ENCODE data around the gene SLC26A6. TPM values are rescaled to one million over a fixed set of nuclear protein-coding genes. Genes with fewer than 3 reads are reported as not detected.

SLC26A6 gene
- total RNA-seq, 1 donor from 2014 or later: 12.5 TPM

GRCh38 chr3:48661501-48662144, 26.4 kb upstream of the SLC26A6 start:
- DNase-seq (ENCODE audit: low read depth in 2 of 2): peak in 1 of 2 donors; percentile 49

- DNase-seq (ENCODE audit: low read depth in 2 of 2): no peak
Measured at GRCh38 chr3:48660800-48661400, 25.6 kb upstream of the SLC26A6 start.

GRCh38 chr3:48656841-48657281, 21.6 kb upstream of the SLC26A6 start:
- DNase-seq (ENCODE audit: low read depth in 2 of 2): no peak

DNA sequence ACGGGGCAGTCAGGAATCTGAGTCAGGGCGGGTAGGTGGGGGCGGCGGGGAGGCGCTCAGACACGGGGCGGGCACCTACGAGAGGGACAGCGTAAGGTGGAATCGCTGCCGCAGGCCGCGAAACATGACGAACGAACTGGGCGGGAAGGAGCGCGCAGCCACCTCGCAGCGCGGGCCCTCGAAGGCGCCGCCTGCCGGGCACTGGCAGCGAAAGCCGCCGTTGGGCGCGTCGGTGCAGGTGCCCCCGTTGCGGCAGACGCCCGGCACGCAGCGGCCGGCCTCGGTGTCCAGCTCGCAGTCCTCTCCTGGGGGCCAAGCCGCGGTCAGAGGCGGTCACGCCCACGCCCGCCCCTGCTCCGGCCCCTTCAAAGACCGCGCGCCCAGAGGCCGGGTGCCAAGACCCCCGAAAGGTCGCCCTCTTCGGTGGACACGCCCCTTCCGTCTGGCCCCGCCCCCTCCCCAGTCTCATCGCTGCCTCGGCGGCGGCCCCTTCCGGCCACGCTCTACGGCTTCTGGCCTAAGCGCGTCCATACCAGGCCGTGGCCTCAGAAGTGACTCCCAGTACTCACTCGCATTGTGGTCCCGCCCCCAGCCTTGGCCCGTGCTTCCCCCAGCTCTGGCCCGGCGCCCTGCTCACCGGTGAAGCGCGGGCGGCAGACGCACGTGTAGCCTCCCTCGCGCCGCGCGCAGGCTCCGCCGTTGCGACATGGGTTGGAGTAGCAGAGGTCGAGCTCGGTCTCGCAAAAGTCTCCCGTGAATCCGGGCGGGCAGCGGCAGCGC, 21.0 kb upstream of the SLC26A6 start:
- DNase-seq (ENCODE audit: low read depth in 2 of 2): peak; percentile 40 to 80

DNA sequence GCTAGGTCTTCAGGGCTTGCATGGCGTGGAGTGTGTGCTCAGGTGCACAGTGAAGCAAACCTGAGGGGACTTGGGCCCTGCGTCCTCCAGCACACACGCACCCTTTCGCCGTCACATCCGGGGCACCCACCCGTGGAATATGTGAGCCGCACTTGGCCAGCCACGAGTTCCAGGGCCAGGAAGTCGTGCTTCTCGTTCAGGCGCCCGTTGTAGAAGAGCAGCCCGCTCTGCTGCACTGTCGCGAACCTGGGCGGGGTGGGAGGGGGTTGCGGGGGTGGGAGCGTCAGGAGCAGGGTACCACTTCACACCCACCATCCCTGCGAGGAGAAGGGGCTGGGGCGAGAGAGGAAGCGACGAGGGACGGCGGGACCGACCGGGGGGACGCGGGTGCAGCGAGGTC, 20.3 kb upstream of the SLC26A6 start:
- no peak for DNase-seq (ENCODE audit: low read depth in 2 of 2)

- no peak for DNase-seq (ENCODE audit: low read depth in 2 of 2)
Measured at GRCh38 chr3:48655063-48655462, 19.8 kb upstream of the SLC26A6 start.

- no peak for DNase-seq (ENCODE audit: low read depth in 2 of 2)
Measured at GRCh38 chr3:48652923-48653715, 17.9 kb upstream of the SLC26A6 start.

DNA sequence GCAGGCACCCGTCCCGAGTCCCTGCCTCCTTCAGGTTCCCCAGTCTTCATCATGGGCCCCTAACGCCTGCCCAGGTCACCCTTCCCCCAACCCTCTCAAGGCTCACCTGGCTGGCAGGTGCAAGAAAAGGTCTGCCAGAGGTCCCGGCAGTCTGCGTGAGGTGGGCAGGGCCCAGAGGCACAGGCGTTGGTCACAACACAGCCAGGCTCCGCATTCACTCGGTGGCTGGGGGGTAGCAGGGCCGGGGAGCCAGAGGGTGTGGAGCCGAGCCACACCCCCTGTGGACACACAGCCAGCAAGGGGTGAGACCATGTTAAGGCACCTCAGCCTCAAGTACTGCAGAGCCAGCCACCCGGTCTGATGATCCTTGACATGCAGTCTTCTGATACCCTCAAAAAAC, 16.5 kb upstream of the SLC26A6 start:
- DNase-seq (ENCODE audit: low read depth in 2 of 2): no peak

- no peak for DNase-seq (ENCODE audit: low read depth in 2 of 2)
Measured at GRCh38 chr3:48650723-48651122, 15.5 kb upstream of the SLC26A6 start.

- DNase-seq (ENCODE audit: low read depth in 2 of 2): no peak
Measured at GRCh38 chr3:48648188-48648850, 13.1 kb upstream of the SLC26A6 start.

- DNase-seq (ENCODE audit: low read depth in 2 of 2): no peak
Measured at GRCh38 chr3:48647714-48648113, 12.5 kb upstream of the SLC26A6 start.

- no peak for DNase-seq (ENCODE audit: low read depth in 2 of 2)
Measured at GRCh38 chr3:48644898-48645760, 9.9 kb upstream of the SLC26A6 start.

DNA sequence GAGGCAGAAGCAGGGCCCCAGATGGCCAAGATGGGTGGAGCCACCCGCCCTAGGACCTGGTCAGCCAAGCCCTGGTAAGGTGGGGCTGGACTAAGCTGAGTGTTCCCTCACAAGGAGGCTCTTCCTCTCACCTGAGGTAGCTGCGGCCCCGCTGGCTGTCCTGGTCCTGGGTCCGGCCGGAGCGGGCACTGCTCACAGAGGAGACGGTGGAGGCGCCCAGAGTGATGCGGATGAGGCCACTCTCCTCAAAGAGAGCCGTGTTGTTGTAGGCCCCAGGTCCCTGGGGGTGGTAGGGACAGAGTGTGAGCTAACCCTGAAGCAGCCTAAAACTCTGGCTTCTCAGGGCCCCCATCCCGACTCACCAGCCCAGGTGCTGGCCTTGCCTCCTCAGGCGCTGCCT, 7.3 kb upstream of the SLC26A6 start:
- no peak for DNase-seq (ENCODE audit: low read depth in 2 of 2)

DNA sequence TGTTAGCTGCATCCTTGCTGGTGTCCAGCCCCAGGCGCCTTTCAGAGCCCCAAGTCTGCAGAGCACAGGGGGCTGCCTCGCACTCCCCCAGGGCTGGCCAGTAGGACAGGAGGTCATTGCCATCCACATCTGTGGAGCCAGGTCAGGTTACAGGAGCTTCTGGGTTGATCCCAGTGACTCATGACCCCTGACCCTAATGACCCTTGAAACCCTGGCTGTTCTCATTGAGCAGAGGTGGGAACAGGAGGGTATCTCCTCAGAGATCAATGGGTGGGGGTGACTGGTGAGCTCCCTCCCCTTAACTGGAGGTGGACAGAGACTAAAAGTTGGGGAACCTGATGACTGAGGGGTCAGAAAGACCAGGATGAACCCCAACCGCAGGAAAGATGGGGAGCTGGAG, 6.1 kb upstream of the SLC26A6 start:
- no peak for DNase-seq (ENCODE audit: low read depth in 2 of 2)

- no peak for DNase-seq (ENCODE audit: low read depth in 2 of 2)
Measured at GRCh38 chr3:48639944-48640606, 4.8 kb upstream of the SLC26A6 start.

DNA sequence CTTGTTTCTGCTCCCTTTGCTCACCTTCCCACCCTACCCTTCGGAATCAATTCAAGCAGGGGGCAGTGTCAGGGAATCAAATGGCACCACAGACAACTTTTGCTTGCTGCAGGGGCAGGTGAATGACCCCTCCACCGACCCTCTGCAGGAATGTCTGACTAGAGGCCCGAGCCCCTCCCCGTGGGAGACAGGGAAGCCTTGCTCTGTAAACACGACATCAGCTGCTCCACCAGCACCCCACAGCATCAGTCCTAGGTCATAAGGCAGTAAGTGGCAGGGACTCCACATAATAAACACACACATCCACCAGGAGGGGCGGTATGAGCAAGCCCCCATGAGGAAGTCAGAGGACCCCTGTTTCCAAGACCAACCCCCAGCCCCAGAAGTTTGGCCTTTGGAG, 2.0 kb upstream of the SLC26A6 start:
- no peak for DNase-seq (ENCODE audit: low read depth in 2 of 2)

DNA sequence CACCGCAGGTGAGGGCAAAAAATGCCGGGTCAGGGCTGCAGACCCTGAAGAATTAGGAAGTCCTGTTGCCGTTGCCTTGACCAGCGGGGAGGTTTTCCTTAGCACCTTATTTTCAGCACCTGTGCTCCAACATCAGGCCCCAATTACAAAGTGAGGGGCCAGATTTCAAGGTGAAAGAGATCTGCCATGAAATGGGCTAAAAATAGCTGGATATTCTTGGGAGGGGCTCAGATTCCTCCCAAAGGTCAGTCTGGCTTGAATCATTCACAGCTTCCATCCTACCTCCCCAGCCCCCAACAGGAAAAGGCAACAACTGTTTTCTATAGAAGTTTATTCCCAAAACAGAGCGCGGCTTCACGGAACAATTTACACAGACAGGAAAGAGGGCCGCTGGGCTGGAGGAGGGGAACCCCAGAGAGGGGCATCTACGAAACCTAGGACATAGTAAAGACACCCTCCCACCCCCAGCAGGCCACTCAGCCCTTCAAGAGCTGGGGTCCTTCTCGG, 941 bp upstream of the SLC26A6 start:
- DNase-seq (ENCODE audit: low read depth in 2 of 2): peak; percentile 12 to 18

- DNase-seq (ENCODE audit: low read depth in 2 of 2): peak; percentile 5 to 55
Measured at GRCh38 chr3:48634661-48635221, 520 bp downstream of the SLC26A6 start.

- no peak for DNase-seq (ENCODE audit: low read depth in 2 of 2)
Measured at GRCh38 chr3:48633743-48634142, 1.5 kb downstream of the SLC26A6 start.
